HepG2 (cell line): ENCODE data around the gene FURIN. TPM values are rescaled to one million over a fixed set of nuclear protein-coding genes. Genes with fewer than 3 reads are reported as not detected.

ENCODE experiments used
- CBX2 ChIP-seq, 2 experiments: fragments of 200-600 bp in 1 of 2; sonication (generic); formaldehyde crosslinking in 1 of 2; IDR thresholded peaks; 2 replicates each; pipeline versions ENCODE4 v1.7.0 to v1.8.1; 2018 to 2022; ENCODE audit warnings: low read depth in 2 of 2, low read length in 1 of 2, mild to moderate bottlenecking in 1 of 2, missing genetic modification reagents in 1 of 2
- JUND ChIP-seq: sonication (generic); formaldehyde crosslinking; IDR thresholded peaks from 2 replicates; pipeline ENCODE4 v1.8.0; 2022; ENCODE audit warnings: mild to moderate bottlenecking, missing genetic modification reagents
- MBNL3 ChIP-seq: fragments of 250-450 bp; sonication (Bioruptor Pico); conservative IDR thresholded peaks from 2 replicates; pipeline ENCODE4 v1.8.0; 2022; ENCODE audit warnings: mild to moderate bottlenecking, inconsistent platforms
- PHF20 ChIP-seq: sonication (generic); formaldehyde crosslinking; IDR thresholded peaks from 2 replicates; pipeline ENCODE4 v1.5.0; 2020; ENCODE audit warnings: mild to moderate bottlenecking, missing genetic modification reagents
- PPARG ChIP-seq: conservative IDR thresholded peaks from 2 replicates; pipeline ENCODE4 v1.6.1; 2016; ENCODE audit warnings: missing biosample characterization, missing genetic modification reagents
- RARG ChIP-seq: sonication (generic); formaldehyde crosslinking; IDR thresholded peaks from 2 replicates; pipeline ENCODE4 v1.4.0; 2020; ENCODE audit warnings: low read depth, mild to moderate bottlenecking, missing genetic modification reagents
- RXRB ChIP-seq: IDR thresholded peaks from 2 replicates; pipeline ENCODE4 v1.6.1; 2016; ENCODE audit warnings: borderline replicate concordance, missing genetic modification reagents, missing compliant biosample characterization
- SP140L ChIP-seq: sonication (generic); formaldehyde crosslinking; IDR thresholded peaks from 2 replicates; pipeline ENCODE4 v1.4.0; 2020; ENCODE audit warnings: missing genetic modification reagents, borderline replicate concordance
- ZNF879 ChIP-seq: sonication (generic); formaldehyde crosslinking; IDR thresholded peaks from 2 replicates; pipeline ENCODE4 v1.8.1; 2023; ENCODE audit warnings: missing genetic modification reagents
- polyA plus RNA-seq, 8 experiments: library from polyadenylated mRNA; depleted of rRNA in 3 of 8; stranded (reverse) in 7 of 8; unstranded in 1 of 8; fragments of >200 nt; fragmentation: Illumina TruSeq in 4 of 8; extraction: Trizol in 4 of 8; gene quantifications; 2 replicates each; pipeline versions ENCODE4 v1.2.1 to v1.2.3, GENCODE V29; 2011 to 2016; ENCODE audit warnings: low read depth in 4 of 8, missing spikeins in 1 of 8, mixed read lengths in 1 of 8; ENCODE audit not compliant: insufficient read depth in 1 of 8
- total RNA-seq, 5 experiments: library from RNA; depleted of rRNA; stranded (reverse); fragments of >200 nt; fragmentation: Illumina TruSeq; extraction: Trizol; gene quantifications; 2 replicates each; pipeline ENCODE4 v1.2.3, GENCODE V29; 2016; ENCODE audit warnings: low read depth in 1 of 5
- TF ChIP-seq, protein P1 (sequence below): IDR thresholded peaks from 2 replicates; pipeline ENCODE4 v1.6.1; 2016; ENCODE audit warnings: low read depth, borderline replicate concordance
- TF ChIP-seq, protein P2 (sequence below): sonication (generic); formaldehyde crosslinking; IDR thresholded peaks from 2 replicates; pipeline ENCODE4 v1.8.0; 2022; ENCODE audit warnings: mild to moderate bottlenecking, missing genetic modification reagents, moderate library complexity
- TF ChIP-seq, protein P3 (sequence below): sonication (generic); formaldehyde crosslinking; IDR thresholded peaks from 2 replicates; pipeline ENCODE4 v1.8.1; 2023; ENCODE audit warnings: mild to moderate bottlenecking, moderate library complexity, missing genetic modification reagents

The FURIN gene
- total and polyA plus RNA-seq, 2 of the 13 experiments (the other 11 are each of a cell fraction or from before 2014, with no cell fraction given): 15.2 to 17.4 TPM

DNA sequence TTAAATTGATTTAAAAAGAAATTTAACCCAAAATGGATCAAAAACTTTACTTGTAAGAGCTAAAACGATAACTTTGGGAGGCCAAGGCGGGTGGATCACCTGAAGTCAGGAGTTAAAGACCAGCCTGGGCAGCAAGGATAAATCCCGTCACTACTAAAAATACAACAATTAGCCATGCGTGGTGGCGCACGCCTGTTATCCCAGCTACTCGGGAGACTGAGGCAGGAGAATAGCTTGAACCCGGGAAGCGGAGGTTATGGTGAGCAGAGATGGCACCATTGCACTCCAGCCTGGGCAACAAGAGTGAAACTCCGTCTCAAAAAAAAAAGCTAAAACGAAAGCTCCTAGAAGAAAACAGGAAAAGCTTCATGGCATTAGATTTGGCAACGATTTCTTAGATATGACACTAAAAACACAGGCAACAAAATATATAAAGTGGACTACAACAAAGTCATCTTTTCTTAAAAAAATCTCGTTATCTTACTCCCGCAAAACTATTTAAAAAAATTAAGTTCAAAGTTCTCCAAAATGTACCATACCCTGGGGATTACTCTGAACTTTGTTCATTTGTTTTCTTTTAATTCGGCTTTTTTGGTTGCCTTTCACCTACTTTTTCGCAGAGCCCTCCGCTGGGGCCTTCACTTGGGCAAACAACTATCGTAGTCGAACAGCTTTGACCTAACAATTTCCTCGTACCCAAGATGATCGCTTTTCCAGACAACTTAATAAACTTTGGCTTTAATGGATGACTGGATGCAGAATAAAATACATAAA is 61.0 kb downstream of the FURIN start (continued):
- TF ChIP-seq, protein P1, sequence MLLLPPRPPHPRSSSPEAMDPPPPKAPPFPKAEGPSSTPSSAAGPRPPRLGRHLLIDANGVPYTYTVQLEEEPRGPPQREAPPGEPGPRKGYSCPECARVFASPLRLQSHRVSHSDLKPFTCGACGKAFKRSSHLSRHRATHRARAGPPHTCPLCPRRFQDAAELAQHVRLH: no peak
- TF ChIP-seq PPARG (CRISPR knock-in tag): peak; percentile 90
- TF ChIP-seq, protein P2, sequence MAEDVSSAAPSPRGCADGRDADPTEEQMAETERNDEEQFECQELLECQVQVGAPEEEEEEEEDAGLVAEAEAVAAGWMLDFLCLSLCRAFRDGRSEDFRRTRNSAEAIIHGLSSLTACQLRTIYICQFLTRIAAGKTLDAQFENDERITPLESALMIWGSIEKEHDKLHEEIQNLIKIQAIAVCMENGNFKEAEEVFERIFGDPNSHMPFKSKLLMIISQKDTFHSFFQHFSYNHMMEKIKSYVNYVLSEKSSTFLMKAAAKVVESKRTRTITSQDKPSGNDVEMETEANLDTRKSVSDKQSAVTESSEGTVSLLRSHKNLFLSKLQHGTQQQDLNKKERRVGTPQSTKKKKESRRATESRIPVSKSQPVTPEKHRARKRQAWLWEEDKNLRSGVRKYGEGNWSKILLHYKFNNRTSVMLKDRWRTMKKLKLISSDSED (CRISPR knock-in tag): no peak
- TF ChIP-seq, protein P3, sequence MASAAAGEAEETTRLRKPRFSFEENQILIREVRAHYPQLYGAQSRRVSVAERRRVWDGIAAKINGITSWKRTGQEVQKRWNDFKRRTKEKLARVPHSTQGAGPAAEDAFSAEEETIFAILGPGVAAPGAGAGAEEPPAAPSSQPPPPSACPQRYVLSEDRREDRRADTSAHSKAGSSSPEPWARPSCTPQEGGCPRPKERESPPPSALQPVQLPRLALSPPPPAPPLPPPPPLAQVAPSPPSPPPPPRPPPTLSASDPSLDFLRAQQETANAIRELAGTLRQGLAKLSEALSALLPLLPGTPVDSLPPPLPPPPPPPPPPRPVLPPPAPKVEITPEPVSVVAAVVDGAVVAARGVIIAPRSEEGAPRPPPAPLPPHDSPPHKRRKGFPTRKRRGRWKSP: peak; percentile 1; the same call in 1 of the 2 replicates
- no peak for TF ChIP-seq PHF20 (CRISPR knock-in tag)
- TF ChIP-seq RXRB: peak; percentile 77
- no peak for TF ChIP-seq ZNF879 (CRISPR knock-in tag)
- TF ChIP-seq SP140L (CRISPR knock-in tag): no peak
- no peak for TF ChIP-seq JUND (CRISPR knock-in tag)
- TF ChIP-seq MBNL3 (CRISPR knock-in tag): no peak
- no peak for TF ChIP-seq CBX2 (IDR thresholded peaks at IDR 0.05; ENCODE audit: low read depth, low read length)
- TF ChIP-seq CBX2 (CRISPR knock-in tag; IDR thresholded peaks at IDR 0.05; ENCODE audit: low read depth): no peak
- TF ChIP-seq RARG (CRISPR knock-in tag): no peak
